CD14-positive monocyte (primary cell): ENCODE data around the gene ERP27. TPM values are rescaled to one million over a fixed set of nuclear protein-coding genes. Genes with fewer than 3 reads are reported as not detected.
A peak's percentile ranks its signal among the peaks of the same experiment; 100 is the strongest.

Source experiments
- DNase-seq, 3 donors: peaks; one replicate each; pipeline ENCODE4 v3.0.0-alpha.2; 2011 to 2022
- H2AFZ ChIP-seq: 2 replicates; pipeline ENCODE4 v1.6.0; 2012; ENCODE audit warnings: mild to moderate bottlenecking, low read depth, low read length, inconsistent platforms; ENCODE audit not compliant: insufficient read depth, poor library complexity, severe bottlenecking
- H3K27ac ChIP-seq, 2 donors: 1 replicate in 1 of 2; 2 replicates in 1 of 2; pipeline ENCODE4 v1.5.1; 2012 to 2013; ENCODE audit warnings: low read length in 2 of 2, control low read depth in 1 of 2, inconsistent platforms in 1 of 2, low read depth in 1 of 2, mild to moderate bottlenecking in 1 of 2
- H3K27me3 ChIP-seq, 2 donors: one replicate each; pipeline versions ENCODE4 v1.6.0 to v1.6.1; 2011 to 2013; ENCODE audit warnings: low read length in 2 of 2; ENCODE audit not compliant: control insufficient read depth in 2 of 2, insufficient read depth in 2 of 2
- H3K36me3 ChIP-seq, 2 donors: replicated peaks in 1 of 2; 1 replicate in 1 of 2; 2 replicates in 1 of 2; pipeline versions ENCODE4 v1.5.1 to v1.6.1; 2012 to 2013; ENCODE audit warnings: low read length in 2 of 2, control low read depth in 1 of 2, inconsistent platforms in 1 of 2, mild to moderate bottlenecking in 1 of 2; ENCODE audit not compliant: insufficient read depth in 2 of 2, control insufficient read depth in 1 of 2
- H3K4me1 ChIP-seq, 2 donors: 1 replicate in 1 of 2; 2 replicates in 1 of 2; pipeline versions ENCODE4 v1.5.1 to v1.6.1; 2012 to 2013; ENCODE audit warnings: low read length in 2 of 2, control low read depth in 1 of 2, inconsistent platforms in 1 of 2, mild to moderate bottlenecking in 1 of 2, moderate library complexity in 1 of 2; ENCODE audit not compliant: insufficient read depth in 2 of 2, control insufficient read depth in 1 of 2
- H3K4me2 ChIP-seq: replicated peaks from 2 replicates; pipeline ENCODE3; 2012; ENCODE audit warnings: low read length, moderate library complexity, mild to moderate bottlenecking; ENCODE audit not compliant: poor library complexity, severe bottlenecking; ENCODE audit errors: extremely low read depth
- H3K4me3 ChIP-seq, 3 experiments: fragments of 200-600 bp in 1 of 3; sonication (generic) in 1 of 3; replicated peaks in 1 of 3; 1 replicate in 2 of 3; 2 replicates in 1 of 3; pipeline ENCODE4 v1.5.1; 2011 to 2013; ENCODE audit warnings: low read length in 3 of 3, mild to moderate bottlenecking in 3 of 3, control low read depth in 2 of 3, low read depth in 2 of 3, inconsistent platforms in 1 of 3, moderate library complexity in 1 of 3
- H3K79me2 ChIP-seq: 2 replicates; pipeline ENCODE4 v1.6.0; 2012; ENCODE audit warnings: mild to moderate bottlenecking, control low read depth, inconsistent platforms, low read length, moderate library complexity; ENCODE audit not compliant: insufficient read depth
- H3K9ac ChIP-seq: 2 replicates; pipeline ENCODE4 v1.6.0; 2017; ENCODE audit warnings: low read length, mild to moderate bottlenecking; ENCODE audit not compliant: insufficient read depth, poor library complexity, severe bottlenecking
- H3K9me3 ChIP-seq, 2 donors: replicated peaks in 1 of 2; 1 replicate in 1 of 2; 2 replicates in 1 of 2; pipeline versions ENCODE4 v1.5.1 to v1.6.1; 2012 to 2013; ENCODE audit warnings: low read length in 2 of 2, control low read depth in 1 of 2; ENCODE audit not compliant: control insufficient read depth in 1 of 2, insufficient read depth in 1 of 2
- H4K20me1 ChIP-seq: 2 replicates; pipeline ENCODE4 v1.6.0; 2012; ENCODE audit warnings: mild to moderate bottlenecking, low read length, control low read depth, moderate library complexity; ENCODE audit not compliant: insufficient read depth
- H3K27ac Mint-ChIP-seq, 7 donors: one replicate each; pipeline ENCODE4 v1.8.0; 2020; ENCODE audit warnings: mild to moderate bottlenecking in 7 of 7, mixed read lengths in 7 of 7, moderate library complexity in 6 of 7, inconsistent platforms in 2 of 7
- H3K27me3 Mint-ChIP-seq, 3 donors: one replicate each; pipeline ENCODE4 v1.8.0; 2021 to 2022; ENCODE audit warnings: low read depth in 3 of 3, mild to moderate bottlenecking in 3 of 3, mixed read lengths in 3 of 3, moderate library complexity in 3 of 3, inconsistent platforms in 1 of 3
- H3K36me3 Mint-ChIP-seq, 2 donors: one replicate each; pipeline ENCODE4 v1.8.0; 2020; ENCODE audit warnings: mixed read lengths in 2 of 2, inconsistent platforms in 1 of 2, mild to moderate bottlenecking in 1 of 2
- H3K4me1 Mint-ChIP-seq: one replicate; pipeline ENCODE4 v1.8.0; 2020; ENCODE audit warnings: mild to moderate bottlenecking, mixed read lengths
- H3K4me3 Mint-ChIP-seq, 2 donors: one replicate each; pipeline ENCODE4 v1.8.0; 2020; ENCODE audit warnings: mild to moderate bottlenecking in 2 of 2, mixed read lengths in 2 of 2, moderate library complexity in 1 of 2
- H3K9me3 Mint-ChIP-seq, 7 donors: one replicate each; pipeline ENCODE4 v1.8.0; 2020 to 2022; ENCODE audit warnings: mixed read lengths in 7 of 7, mild to moderate bottlenecking in 6 of 7, moderate library complexity in 6 of 7, inconsistent platforms in 2 of 7
- WGBS: methylation state at CpG from one replicate; pipeline ENCODE4 v1.1.5; 2013; ENCODE audit warnings: missing lambda C conversion rate; ENCODE audit not compliant: insufficient coverage; 5-methylcytosine and 5-hydroxymethylcytosine counted together
- intact Hi-C, 2 donors: fragments of 100-400 bp; cut with micrococcal nuclease; formaldehyde crosslinking; loops; one replicate each; pipeline versions ENCODE4 v1.15.0 to v1.15.1; 2023
- polyA plus RNA-seq, 3 donors: library from polyadenylated mRNA; depleted of rRNA in 1 of 3; unstranded in 2 of 3; stranded (reverse) in 1 of 3; fragments of 300-500 nt in 2 of 3; fragments of >200 nt in 1 of 3; fragmentation: Illumina TruSeq in 2 of 3; gene quantifications; 1 replicate in 2 of 3; 2 replicates in 1 of 3; pipeline ENCODE4 v1.2.3, GENCODE V29; 2012 to 2021
- TF ChIP-seq, protein P1 (sequence below): fragments of 200-600 bp; IDR thresholded peaks from one replicate; pipeline ENCODE4 v1.8.0; 2022; ENCODE audit warnings: antibody characterized with exemption, mild to moderate bottlenecking

ERP27 gene
- polyA plus RNA-seq, 3 donors: 2.5 to 7.2 (median 2.5) TPM

DNA sequence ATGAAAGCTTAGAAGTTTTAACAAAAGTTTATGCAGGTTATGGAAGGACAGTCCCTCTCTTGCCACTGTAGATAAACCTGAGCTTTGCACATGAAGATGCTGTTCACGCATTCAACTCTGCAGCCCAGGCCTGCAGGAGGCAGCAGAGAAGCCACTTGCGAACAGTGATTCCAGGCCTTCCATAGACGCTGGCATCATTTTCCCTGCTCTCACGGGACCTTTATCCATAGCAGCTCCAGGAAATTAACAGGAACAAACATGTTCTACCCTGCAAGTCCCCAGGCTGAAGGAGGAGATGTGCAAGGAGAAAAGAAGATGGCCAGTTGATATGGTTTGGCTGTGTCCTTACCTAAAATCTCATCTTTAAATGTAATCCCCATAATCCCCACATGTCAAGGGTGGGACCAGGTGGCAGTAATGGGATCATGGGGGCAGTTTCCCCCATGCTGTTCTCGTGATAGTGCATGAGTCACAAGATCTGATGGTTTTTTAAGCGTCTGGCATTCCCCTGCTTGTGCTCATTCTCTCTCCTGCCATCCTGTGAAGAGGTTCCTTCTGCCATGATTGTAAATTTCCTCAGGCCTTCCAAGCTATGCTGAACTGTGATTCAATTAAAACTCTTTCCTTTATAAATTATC is 2.0 kb downstream of the ERP27 start:
- Histone ChIP-seq H3K4me2 (no peak overlapping the region), H3K4me1 (peaks cover 6 to 21% of the 10 kb centered on the region in 2 donors), H3K27ac (no peak overlapping the region), H3K79me2 (no peaks in the 10 kb centered on the region), H4K20me1 (peaks cover 34% of the 10 kb centered on the region), H3K36me3 (peaks cover 48 to 88% of the 10 kb centered on the region in 2 donors), H3K9ac (no peak overlapping the region), H3K27me3 (no peaks in the 10 kb centered on the region), H3K4me3 (no peak overlapping the region), H3K9me3 (no peaks in the 10 kb centered on the region), H2AFZ (no peak overlapping the region)
- Mint-ChIP-seq H3K27me3 (no peaks in the 10 kb centered on the region), H3K36me3 (peaks cover 63 to 69% of the 10 kb centered on the region in 2 donors), H3K9me3 (no peaks in the 10 kb centered on the region), H3K4me3 (no peak overlapping the region), H3K4me1 (peaks cover 27% of the 10 kb centered on the region), H3K27ac (no peak overlapping the region)
- 91% methylated on average over 3 of the region's 6 CpGs for WGBS
- DNase-seq: no peak
- intact Hi-C loops: loop anchor here in 1 of 2 donors (10.0 kb wide), 1 partner anchor 92 kb away; the partner anchor contains the start of gene ART4
- TF ChIP-seq, protein P1, sequence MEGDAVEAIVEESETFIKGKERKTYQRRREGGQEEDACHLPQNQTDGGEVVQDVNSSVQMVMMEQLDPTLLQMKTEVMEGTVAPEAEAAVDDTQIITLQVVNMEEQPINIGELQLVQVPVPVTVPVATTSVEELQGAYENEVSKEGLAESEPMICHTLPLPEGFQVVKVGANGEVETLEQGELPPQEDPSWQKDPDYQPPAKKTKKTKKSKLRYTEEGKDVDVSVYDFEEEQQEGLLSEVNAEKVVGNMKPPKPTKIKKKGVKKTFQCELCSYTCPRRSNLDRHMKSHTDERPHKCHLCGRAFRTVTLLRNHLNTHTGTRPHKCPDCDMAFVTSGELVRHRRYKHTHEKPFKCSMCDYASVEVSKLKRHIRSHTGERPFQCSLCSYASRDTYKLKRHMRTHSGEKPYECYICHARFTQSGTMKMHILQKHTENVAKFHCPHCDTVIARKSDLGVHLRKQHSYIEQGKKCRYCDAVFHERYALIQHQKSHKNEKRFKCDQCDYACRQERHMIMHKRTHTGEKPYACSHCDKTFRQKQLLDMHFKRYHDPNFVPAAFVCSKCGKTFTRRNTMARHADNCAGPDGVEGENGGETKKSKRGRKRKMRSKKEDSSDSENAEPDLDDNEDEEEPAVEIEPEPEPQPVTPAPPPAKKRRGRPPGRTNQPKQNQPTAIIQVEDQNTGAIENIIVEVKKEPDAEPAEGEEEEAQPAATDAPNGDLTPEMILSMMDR: peak; percentile 18

DNA sequence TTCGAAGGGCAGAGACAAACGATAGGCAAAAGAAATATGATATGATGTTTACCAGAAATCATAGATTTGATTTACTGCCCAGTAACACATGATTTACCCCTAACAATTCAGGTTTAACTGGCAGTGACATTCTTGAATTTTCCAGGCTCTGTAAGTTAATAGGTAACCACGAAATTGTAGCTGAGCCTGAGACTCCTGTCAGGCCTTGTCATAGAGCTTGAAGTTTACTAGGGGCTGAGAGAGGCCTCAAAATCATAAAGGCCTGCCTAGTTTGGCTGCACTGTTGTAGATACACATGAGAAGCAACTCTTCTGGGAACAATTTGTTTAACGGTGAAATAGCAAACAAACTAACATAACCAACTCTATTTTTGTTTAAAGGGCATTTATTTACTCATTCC is 3.3 kb downstream of the ERP27 start:
- Mint-ChIP-seq H3K36me3 (peaks cover 66 to 77% of the 10 kb centered on the region in 2 donors), H3K9me3 (no peaks in the 10 kb centered on the region), H3K27me3 (no peaks in the 10 kb centered on the region), H3K4me3 (no peak overlapping the region), H3K4me1 (peaks cover 16% of the 10 kb centered on the region), H3K27ac (no peak overlapping the region)
- intact Hi-C loops: loop anchor here in 1 of 2 donors (10.0 kb wide), 1 partner anchor 90 kb away; the partner anchor contains the start of gene ART4
- H3K27me3 ChIP-seq: no peaks in the 10 kb centered on the region
- H3K4me2 ChIP-seq: no peak overlapping the region
- no peak for DNase-seq
- H3K9me3 ChIP-seq: no peaks in the 10 kb centered on the region
- peaks cover 6 to 10% of the 10 kb centered on the region in 2 donors for H3K4me1 ChIP-seq
- no peak overlapping the region for H3K9ac ChIP-seq
- peaks cover 21% of the 10 kb centered on the region for H4K20me1 ChIP-seq
- H3K36me3 ChIP-seq: peaks cover 58 to 88% of the 10 kb centered on the region in 2 donors
- no peak overlapping the region for H3K4me3 ChIP-seq
- H2AFZ ChIP-seq: no peak overlapping the region
- TF ChIP-seq, protein P1: no peak
- no peak overlapping the region for H3K27ac ChIP-seq
- WGBS: no CpG with 5 or more reads among the region's 4 CpGs
- H3K79me2 ChIP-seq: no peaks in the 10 kb centered on the region
